ENCODE measurements around the gene COL1A1.

Gene COL1A1

DNA sequence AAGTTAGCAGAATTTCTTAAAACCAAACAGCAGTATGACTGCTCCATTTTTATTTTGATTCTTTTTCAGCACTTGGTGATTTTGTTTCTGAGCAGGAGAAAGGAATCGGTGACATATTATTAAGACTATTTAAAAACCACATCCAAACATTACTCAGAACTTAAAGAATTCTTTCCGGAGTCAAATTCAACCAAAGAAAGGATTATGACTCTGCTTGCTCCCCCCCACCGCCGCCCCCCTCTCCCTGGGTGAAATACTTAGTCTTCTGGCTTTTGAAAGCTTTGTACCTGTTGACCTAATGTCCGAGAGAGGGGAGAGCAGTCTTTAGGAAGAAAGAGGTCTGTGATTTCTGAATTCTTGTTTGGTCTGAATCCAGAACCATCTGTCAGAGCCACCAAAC lies 17.9 kb upstream of the COL1A1 start:
- H3K27me3 Mint-ChIP-seq: peaks cover 32% of the 10 kb centered on the region
- peaks cover under 1% of the 10 kb centered on the region for H3K9me3 Mint-ChIP-seq
- no peak for ATAC-seq
- H3K27ac Mint-ChIP-seq: no peak overlapping the region
- no peak overlapping the region for H3K4me3 Mint-ChIP-seq
- H3K36me3 Mint-ChIP-seq: no peaks in the 10 kb centered on the region
- H3K4me1 Mint-ChIP-seq: no peaks in the 10 kb centered on the region

DNA sequence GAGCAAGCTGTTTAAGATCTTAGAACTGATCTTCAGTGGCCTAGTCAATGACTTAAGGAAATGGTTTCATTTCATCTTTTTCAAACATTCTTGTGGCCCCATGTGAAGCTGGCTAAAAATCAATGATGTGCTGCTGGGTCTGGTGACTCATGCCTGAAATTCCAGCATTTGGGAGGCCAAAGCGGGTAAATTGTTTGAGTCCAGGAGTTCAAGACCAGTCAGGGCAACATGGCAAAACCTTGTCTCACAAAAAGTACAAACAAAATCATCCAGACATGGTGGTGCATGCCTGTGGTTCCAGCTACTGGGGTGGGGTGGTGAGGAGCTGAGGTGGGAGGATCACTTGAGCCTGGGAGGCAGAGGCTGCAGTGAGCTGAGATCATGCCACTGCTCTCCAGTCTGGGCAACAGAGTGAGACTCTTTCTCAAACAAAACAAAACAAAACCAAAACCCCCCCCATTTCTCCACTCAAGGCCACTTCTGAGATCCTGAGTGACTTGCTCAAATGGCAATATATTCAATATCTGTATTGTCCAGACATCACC lies 17.4 kb upstream of the COL1A1 start:
- ATAC-seq: peak; percentile 40
- H3K27me3 Mint-ChIP-seq: peaks cover 36% of the 10 kb centered on the region
- no peaks in the 10 kb centered on the region for H3K9me3 Mint-ChIP-seq
- H3K4me1 Mint-ChIP-seq: no peaks in the 10 kb centered on the region
- no peak overlapping the region for H3K4me3 Mint-ChIP-seq
- H3K36me3 Mint-ChIP-seq: no peaks in the 10 kb centered on the region
- H3K27ac Mint-ChIP-seq: no peak overlapping the region

DNA sequence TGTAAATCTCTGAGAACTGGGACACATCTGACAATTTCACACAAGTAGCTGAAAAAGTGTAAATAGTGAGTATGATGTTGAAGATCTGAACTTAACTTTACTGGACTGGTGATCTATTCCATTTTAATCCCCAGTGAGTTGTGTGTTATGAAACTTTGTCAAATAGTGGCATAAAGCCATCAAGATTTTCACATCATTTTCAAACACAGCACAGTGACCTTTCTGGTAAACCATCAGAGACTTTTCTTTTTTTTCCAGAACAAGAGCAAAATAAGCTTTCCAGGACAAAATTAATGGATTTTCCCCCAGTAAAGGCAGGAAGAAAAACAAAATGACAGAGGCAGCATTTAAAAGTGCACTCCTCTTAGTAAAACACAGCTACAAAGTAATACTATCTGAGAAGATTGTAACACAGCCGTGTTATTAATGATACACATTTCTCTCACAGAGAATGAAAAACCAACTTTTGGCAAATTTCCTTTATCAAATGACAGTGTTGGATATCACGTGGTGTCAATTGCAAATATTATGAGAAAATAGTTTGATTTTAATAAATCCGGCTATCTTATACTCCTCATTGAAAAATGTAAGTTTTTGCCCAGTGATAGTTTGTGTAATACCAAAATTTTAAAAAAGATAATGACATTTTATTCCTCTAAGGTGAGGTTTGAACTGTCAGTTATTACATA lies 16.8 kb upstream of the COL1A1 start:
- Mint-ChIP-seq H3K9me3 (no peaks in the 10 kb centered on the region), H3K27me3 (peaks cover 32% of the 10 kb centered on the region), H3K27ac (no peak overlapping the region)

DNA sequence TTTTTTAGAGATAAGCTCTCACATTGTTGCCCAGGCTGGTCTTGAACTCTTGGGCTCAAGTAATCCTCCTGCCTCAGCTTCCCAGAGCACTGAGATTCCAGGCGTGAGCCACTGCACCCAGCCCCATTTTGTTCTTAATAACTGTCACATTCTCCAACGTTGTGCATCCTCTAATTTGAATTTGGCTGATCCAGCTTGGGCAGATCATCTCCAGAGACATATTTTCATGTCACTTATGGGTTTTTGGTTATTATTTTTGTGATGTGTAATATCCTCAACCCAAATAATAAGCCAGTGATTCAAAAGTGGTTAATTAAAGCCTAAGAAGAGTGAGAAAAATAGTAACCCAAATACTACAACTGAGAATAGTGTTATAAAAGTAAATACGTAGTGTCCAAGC lies 16.2 kb upstream of the COL1A1 start:
- Mint-ChIP-seq H3K36me3 (no peaks in the 10 kb centered on the region), H3K27me3 (peaks cover 30% of the 10 kb centered on the region), H3K4me1 (peaks cover 9% of the 10 kb centered on the region), H3K27ac (no peak overlapping the region), H3K4me3 (no peak overlapping the region), H3K9me3 (no peaks in the 10 kb centered on the region)
- no peak for ATAC-seq

More for the DNA sequence above, 16.8 kb upstream of the COL1A1 start:
- peaks cover 3% of the 10 kb centered on the region for H3K4me1 Mint-ChIP-seq
- ATAC-seq: no peak
- no peak overlapping the region for H3K4me3 Mint-ChIP-seq
- H3K36me3 Mint-ChIP-seq: no peaks in the 10 kb centered on the region

DNA sequence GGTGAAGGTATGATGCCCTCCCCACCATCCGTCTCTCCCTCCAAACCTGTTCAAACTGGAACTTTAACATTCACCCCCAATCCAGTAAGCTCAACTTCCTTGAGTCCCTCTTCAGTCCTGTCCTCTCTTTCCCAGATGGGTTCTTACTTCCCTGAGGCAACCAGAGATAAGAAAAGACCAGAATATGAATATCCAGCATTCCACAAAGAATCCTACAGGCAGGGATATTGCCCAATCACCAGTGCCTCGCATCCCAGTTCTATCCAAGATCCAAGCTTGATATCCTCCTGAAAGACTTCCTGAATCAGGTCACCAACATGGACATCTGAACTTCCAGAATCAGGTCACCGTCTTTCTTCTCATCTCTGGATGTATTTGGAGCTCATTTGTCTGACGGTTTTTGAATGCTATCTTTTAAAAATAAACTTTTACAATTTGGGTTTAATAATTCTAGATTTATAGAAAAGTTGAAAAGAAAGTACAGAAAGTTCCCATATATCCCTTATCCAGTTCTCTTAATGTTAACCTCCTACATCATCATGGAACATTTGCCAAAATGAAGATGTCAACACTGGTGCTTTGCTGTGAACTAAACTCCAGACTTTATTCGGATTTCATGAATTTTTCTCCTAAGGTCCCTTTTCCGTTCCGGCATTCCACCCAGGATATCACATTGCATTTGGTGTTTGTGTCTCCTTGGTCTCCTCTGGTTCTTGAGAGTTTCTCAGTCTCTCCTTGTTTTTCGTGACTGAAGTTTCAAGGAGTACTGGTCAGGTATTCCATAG lies 13.7 kb upstream of the COL1A1 start:
- Mint-ChIP-seq H3K36me3 (no peaks in the 10 kb centered on the region), H3K4me3 (no peak overlapping the region), H3K27me3 (peaks cover 32% of the 10 kb centered on the region), H3K4me1 (peaks cover 11% of the 10 kb centered on the region), H3K9me3 (no peaks in the 10 kb centered on the region), H3K27ac (no peak overlapping the region)
- no peak for ATAC-seq

DNA sequence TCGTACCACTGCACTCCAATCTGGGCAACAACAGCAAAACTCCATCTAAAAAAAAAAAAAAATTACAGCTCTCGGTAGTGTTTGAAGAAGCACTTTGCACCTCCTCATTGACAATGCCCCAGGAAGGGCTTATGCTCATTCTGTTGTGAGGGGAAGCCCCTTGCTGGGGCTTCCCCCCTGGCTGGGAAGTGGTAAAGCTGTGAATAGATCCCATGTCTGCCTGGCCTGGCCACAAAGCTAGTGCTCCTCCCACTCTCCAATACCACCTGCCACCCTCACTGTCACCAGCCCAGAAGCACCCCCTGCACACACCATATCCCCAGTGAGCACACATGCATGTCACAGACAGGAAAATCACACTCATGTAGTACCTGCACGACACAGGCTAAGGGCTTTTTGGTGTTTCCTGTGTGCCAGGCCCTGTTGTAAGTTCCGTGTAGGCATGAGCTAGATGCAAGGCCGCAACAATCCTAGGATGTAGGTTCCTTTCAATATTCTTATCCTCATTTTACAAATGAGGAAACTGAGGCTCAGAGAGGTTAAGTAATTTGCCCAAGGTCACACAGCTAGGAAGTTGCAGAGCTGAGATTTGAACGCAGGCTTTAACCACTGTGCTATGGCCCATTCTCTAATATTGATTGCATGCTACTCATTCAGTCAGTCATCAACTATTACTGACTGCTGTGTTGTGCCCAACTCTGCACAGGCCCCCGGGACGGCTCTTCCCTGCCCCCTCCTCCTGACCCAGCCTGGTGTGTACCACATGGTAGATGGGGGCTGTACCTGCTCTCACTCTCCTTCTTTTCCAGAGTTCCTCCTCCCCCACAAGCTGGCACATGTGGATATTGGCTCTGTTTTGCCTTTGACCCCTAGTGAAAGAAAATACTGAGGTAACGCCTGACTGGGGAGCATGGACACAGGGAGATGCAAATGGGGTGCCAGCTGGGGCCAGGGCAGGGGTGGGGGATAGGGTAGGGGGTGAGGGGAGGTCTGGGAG lies 11.9 kb upstream of the COL1A1 start:
- H3K9me3 Mint-ChIP-seq: no peaks in the 10 kb centered on the region
- no peak overlapping the region for H3K4me3 Mint-ChIP-seq
- ATAC-seq: peak; percentile 92
- H3K36me3 Mint-ChIP-seq: no peaks in the 10 kb centered on the region
- peaks cover 50% of the 10 kb centered on the region for H3K27me3 Mint-ChIP-seq
- peaks cover 11% of the 10 kb centered on the region for H3K4me1 Mint-ChIP-seq
- no peak overlapping the region for H3K27ac Mint-ChIP-seq

DNA sequence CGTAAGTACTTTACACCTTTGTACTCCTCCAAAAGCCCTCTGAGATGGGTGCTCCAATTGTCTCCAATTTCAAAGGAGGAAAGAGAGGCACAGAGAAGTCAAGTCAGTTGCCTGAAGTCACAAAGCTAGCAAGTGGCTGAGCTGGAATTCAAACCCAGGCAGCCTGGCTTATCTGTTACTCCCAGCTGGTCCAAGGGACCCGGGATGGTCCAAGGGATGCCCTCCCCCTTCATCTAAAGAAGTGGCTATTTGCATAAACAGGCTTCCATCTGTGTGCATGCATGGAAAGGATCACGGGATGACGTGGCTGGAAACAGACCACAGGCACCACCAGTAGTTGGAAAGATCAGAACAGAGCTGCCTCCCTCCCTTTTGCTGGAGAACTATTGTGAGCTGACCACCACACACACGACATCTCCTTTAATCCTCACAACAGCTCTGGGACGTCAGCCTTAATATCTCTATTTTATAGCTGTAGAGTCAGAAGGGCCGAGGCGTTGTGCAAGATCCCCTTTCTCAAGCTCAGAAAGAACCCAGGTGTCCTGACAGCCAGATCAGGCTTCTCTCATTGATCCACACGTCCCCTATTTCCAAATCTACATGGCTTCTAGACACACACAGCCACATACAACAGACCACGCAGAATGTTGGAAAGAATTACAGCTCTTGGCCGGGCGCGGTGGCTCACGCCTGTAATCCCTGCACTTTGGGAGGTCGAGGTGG lies 10.9 kb upstream of the COL1A1 start:
- H3K27ac Mint-ChIP-seq: no peak overlapping the region
- H3K4me1 Mint-ChIP-seq: peaks cover 14% of the 10 kb centered on the region
- no peaks in the 10 kb centered on the region for H3K36me3 Mint-ChIP-seq
- ATAC-seq: no peak
- no peak overlapping the region for H3K4me3 Mint-ChIP-seq
- no peaks in the 10 kb centered on the region for H3K9me3 Mint-ChIP-seq
- peaks cover 60% of the 10 kb centered on the region for H3K27me3 Mint-ChIP-seq

DNA sequence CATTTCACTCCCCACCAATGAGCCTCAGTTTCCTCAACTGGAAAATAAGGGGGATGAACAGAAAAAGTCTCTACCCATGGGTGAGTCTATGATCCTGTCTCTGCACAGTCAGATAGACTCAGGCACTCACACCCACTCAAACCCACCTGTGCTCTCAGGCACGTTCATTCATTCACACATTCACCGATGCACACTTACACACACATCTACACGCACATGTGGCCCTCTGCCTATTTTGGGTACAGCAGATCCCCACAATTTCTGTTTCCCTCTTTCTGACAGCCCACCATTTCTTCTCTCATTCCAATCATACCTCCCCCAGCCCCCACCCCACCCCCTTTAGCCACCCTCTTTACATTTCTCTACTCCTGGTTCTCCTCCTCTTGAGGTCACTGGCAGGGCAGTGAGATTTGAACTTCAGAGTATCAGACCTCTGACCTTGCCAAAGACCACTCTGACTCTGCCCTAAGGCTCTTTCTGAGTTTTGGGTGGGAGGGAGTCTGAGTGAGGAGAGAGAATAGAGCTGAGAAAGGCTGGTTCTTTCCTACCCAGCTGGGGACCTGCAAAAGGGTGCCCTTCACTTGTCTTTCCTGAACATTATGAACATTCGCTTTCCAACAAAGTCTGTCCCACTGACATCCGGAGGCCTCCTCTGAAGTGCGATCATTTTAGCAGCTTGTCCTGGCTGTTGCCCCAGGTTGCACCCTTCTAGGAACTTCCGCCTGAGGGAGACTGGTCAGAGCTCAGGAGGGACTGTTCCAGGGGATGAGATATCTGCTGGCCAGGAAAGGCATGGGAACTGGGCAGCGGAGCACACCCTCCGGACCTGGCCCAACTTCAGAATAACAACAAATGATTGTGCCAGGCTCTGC lies 10.1 kb upstream of the COL1A1 start:
- peaks cover 68% of the 10 kb centered on the region for H3K27me3 Mint-ChIP-seq
- no peaks in the 10 kb centered on the region for H3K36me3 Mint-ChIP-seq
- H3K4me3 Mint-ChIP-seq: no peak overlapping the region
- H3K27ac Mint-ChIP-seq: no peak overlapping the region
- H3K9me3 Mint-ChIP-seq: no peaks in the 10 kb centered on the region
- no peak for ATAC-seq
- H3K4me1 Mint-ChIP-seq: peaks cover 22% of the 10 kb centered on the region

DNA sequence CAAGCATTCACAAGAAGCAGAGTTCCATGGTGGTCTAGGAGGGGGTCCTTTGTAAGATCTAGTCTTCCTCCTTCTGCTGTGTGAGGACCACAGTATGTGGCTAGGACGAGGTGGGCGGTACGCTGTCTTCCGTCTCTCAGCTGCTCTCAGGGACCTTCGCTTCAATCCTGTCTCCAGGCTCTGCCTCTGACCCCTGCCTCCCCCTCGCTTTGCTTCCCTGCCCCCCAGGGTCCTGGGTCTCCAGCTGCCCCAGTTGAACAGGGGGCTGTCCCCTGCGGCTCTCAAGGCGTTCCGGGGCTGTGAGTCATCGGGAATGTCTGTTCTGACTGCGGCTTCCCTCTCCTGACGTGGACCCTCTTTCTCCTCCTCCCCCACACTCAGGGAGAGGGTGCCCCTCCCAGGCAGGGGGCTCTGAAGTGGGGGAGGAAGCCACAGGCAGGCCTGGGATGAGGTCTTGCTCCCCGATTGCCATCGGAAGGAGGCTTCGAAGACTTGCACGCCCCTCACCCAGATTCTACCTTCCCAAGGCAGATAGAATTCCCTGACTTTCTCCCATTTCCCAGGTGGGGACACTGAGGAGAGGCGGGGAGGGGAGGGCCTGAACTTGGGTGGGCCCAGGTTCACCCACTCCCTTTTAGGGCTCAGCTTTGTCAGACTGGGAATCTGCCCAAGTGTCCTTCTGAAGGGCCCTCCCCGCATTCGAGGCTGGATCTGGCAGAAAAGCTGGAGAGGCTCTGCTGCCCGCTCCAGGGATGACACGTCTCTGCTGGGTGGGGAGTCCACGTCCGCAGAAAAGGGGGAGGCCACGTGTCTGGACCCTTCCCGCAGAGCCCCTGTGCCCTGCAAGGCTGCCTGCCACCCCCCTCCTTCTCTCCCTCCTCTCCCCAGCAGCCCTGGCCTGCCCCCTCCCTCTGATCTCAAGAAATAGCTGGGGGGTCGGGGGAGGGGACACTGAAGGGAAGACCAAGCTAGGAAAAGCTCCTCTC lies 9.1 kb upstream of the COL1A1 start:
- Mint-ChIP-seq H3K36me3 (no peaks in the 10 kb centered on the region), H3K4me1 (peaks cover 22% of the 10 kb centered on the region), H3K9me3 (no peaks in the 10 kb centered on the region), H3K27me3 (peaks cover 78% of the 10 kb centered on the region), H3K27ac (no peak overlapping the region), H3K4me3 (no peak overlapping the region)
- ATAC-seq: no peak

DNA sequence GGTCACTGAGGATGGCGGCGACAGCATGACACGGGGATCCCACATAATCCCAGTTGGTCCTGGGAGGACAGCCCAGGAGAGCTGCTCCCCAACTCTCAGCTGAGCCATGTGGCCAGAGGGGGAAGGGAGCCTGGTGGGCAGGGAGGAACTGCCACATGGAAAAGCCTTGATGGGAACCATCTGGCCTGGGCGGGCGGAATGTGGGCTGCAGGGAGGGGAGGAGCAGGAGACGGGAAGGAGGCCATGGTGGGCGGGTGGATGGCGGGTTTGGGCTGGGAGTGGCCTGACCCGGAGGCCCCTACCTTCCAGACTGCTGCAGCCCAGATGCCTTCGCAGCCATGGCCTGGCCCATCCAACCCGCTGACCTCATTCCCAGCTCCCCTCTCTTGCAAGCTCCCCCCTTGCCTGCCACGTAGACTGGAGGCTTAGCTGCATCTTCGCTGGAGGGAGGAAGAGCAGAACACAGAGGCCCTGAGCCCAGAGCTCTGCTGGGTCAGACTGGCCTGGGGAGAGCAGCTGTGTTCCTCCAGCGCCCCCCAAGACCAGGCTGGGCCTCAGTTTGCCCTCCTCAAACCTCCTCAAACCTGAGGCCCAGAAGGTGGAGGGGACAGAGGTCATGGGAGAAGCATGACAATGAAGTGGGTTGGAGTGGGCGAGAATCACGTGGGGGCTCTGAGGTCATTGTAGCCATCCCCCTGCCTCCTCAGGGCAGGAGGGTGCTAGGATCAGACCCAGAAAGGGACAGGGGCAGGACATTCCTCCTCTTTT lies 8.2 kb upstream of the COL1A1 start:
- H3K9me3 Mint-ChIP-seq: no peaks in the 10 kb centered on the region
- H3K27me3 Mint-ChIP-seq: peaks cover 86% of the 10 kb centered on the region
- no peak for ATAC-seq
- peaks cover 22% of the 10 kb centered on the region for H3K4me1 Mint-ChIP-seq
- H3K4me3 Mint-ChIP-seq: no peak overlapping the region
- H3K36me3 Mint-ChIP-seq: no peaks in the 10 kb centered on the region
- H3K27ac Mint-ChIP-seq: no peak overlapping the region

DNA sequence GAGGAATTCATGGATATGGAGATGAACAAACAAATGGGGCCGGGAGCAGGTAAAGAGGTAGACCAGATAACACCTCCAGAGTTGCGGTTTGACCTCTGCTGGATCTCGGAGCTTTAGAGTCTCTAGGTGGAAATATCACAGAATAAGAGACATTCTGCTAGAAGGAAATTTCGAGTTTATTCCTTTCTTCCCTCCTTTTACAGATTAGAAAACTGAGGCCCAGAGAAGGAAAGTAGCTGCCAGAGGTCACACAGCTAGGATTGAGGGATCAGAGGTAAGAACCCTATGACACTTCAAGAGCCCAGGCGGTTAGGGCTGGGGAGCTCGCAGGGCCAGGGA lies 7.7 kb upstream of the COL1A1 start:
- Mint-ChIP-seq H3K9me3 (no peaks in the 10 kb centered on the region), H3K36me3 (no peaks in the 10 kb centered on the region), H3K27me3 (peaks cover 82% of the 10 kb centered on the region), H3K4me1 (peaks cover 22% of the 10 kb centered on the region), H3K4me3 (no peak overlapping the region), H3K27ac (no peak overlapping the region)
- no peak for ATAC-seq

DNA sequence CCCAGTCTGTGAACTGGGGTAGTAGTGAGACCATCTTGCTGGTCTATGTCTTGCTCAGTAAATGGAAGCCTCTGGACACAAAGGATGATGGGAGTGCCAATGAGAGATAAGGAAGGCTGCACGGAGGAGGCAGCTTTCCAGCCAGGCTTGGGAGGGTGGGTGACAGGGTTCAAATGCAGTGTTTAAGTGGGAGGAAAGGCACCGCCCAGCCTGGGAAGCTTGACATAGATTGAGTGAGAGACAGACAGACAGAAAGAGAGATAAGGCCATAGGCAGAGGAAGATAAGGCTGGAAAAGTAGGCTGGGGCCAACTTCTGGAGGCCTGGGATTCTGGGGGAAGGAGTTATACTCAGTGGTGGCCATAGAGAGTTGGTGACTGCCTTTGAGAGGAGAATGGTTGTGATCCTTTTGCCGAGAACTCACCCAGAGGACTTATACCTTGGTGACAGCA lies 7.2 kb upstream of the COL1A1 start:
- peaks cover 22% of the 10 kb centered on the region for H3K4me1 Mint-ChIP-seq
- no peaks in the 10 kb centered on the region for H3K36me3 Mint-ChIP-seq
- no peak for ATAC-seq
- H3K27ac Mint-ChIP-seq: no peak overlapping the region
- H3K4me3 Mint-ChIP-seq: no peak overlapping the region
- peaks cover 77% of the 10 kb centered on the region for H3K27me3 Mint-ChIP-seq
- H3K9me3 Mint-ChIP-seq: no peaks in the 10 kb centered on the region

Data from stimulated activated memory B cell treated with anti-CD40 and anti-IgM and Interleukin-4, amounts not matched to agents 10 μg/mL and 1 μg/mL and 100 μg/mL, for 72 hours (primary cell).